Measurements from ENCODE around the gene NOC4L.

GRCh38 chr12:132190012-132190755 is 45.9 kb downstream of the NOC4L start:
- TF ChIP-seq POLR2A (IDR thresholded peaks at IDR 0.05; ENCODE audit: low read length) (no peak), GATA1 (IDR thresholded peaks at IDR 0.05; ENCODE audit: low read depth, low read length) (no peak)
